AG04449 (cell line): ENCODE measurements around the gene TMEM214.

Source experiments
- CTCF ChIA-PET: fragments of 350-600 bp; formaldehyde crosslinking; extraction: SDS; loops from one replicate; lab custom pipeline; 2021; ENCODE audit warnings: antibody characterized with exemption; lab: Yijun Ruan, JAX
- POLR2A ChIA-PET: fragments of 400-600, 350-600 bp; formaldehyde crosslinking; extraction: SDS; loops from one replicate; lab custom pipeline; 2020; ENCODE audit warnings: antibody characterized with exemption, inconsistent platforms; lab: Yijun Ruan, JAX
- DNase-seq: peaks from one replicate; pipeline ENCODE4 v3.0.0-alpha.2; 2010; ENCODE audit warnings: low read depth, low spot score
- H3K4me3 ChIP-seq: 2 replicates; pipeline ENCODE4 v1.5.1; 2011; ENCODE audit warnings: low read depth, mild to moderate bottlenecking, control low read depth, low read length
- CTCF ChIP-seq: IDR thresholded peaks from one replicate; pipeline ENCODE4 v1.5.1; 2011; ENCODE audit warnings: mild to moderate bottlenecking, moderate library complexity, low read length, control low read depth, inconsistent platforms; ENCODE audit not compliant: insufficient read depth; ENCODE audit errors: missing control alignments

The TMEM214 gene

GRCh38 chr2:27079233-27080139 lies 46.7 kb downstream of the TMEM214 start:
- no peak for DNase-seq
- H3K4me3 ChIP-seq = peak overlapping the region; percentile 95
- TF ChIP-seq CTCF = no peak
- ChIA-PET CTCF (interaction anchor here (0.8 to 2.9 kb wide), 18 partner anchors 8 to 233 kb away, joined by 3 to 13 read pairs (median 4); partner anchors contain the start of genes AGBL5 and KHK), POLR2A (interaction anchor here (0.9 to 2.7 kb wide), 3 partner anchors 15 to 39 kb away, joined by 3 to 26 read pairs (median 8); partner anchors contain the start of gene AGBL5)

- ChIA-PET POLR2A (interaction anchor here (2.7 to 4.6 kb wide), 2 partner anchors 8 to 29 kb away, joined by 26 to 28 read pairs; partner anchors contain the start of genes AGBL5 and OST4), CTCF (interaction anchor here (1.0 to 2.9 kb wide), 11 partner anchors 11 to 201 kb away, joined by 3 to 13 read pairs (median 4); no protein-coding TSS in a partner anchor)
- no peak for TF ChIP-seq CTCF
- H3K4me3 ChIP-seq = peak overlapping the region; percentile 95
- DNase-seq = no peak
Measured at GRCh38 chr2:27080140-27080469, 47.3 kb downstream of the TMEM214 start.

- CTCF ChIA-PET = interaction anchor here (0.9 to 10.3 kb wide), 22 partner anchors 8 to 234 kb away, joined by 3 to 73 read pairs (median 4); partner anchors contain the start of gene OST4
- POLR2A ChIA-PET = interaction anchor here (0.9 to 4.6 kb wide), 5 partner anchors 9 to 30 kb away, joined by 3 to 28 read pairs (median 15); partner anchors contain the start of genes AGBL5 and OST4
- H3K4me3 ChIP-seq = peak overlapping the region; percentile 95
- DNase-seq = no peak
- TF ChIP-seq CTCF = no peak
Measured at GRCh38 chr2:27080603-27080936, 47.8 kb downstream of the TMEM214 start.

- H3K4me3 ChIP-seq = no peak overlapping the region
- CTCF ChIA-PET = interaction anchor here (0.7 to 10.3 kb wide), 11 partner anchors 9 to 236 kb away, joined by 3 to 73 read pairs (median 7); partner anchors contain the start of gene AGBL5
- TF ChIP-seq CTCF = no peak
Measured at GRCh38 chr2:27081984-27082772, 49.4 kb downstream of the TMEM214 start.

GRCh38 chr2:27082773-27083409 lies 50.1 kb downstream of the TMEM214 start:
- CTCF ChIA-PET = interaction anchor here (1.0 to 10.3 kb wide), 10 partner anchors 9 to 121 kb away, joined by 3 to 73 read pairs (median 10); partner anchors contain the start of gene AGBL5
- POLR2A ChIA-PET = interaction anchor here (1.0 to 4.6 kb wide), 3 partner anchors 10 to 32 kb away, joined by 3 to 28 read pairs (median 5); partner anchors contain the start of gene OST4
- DNase-seq = no peak
- H3K4me3 ChIP-seq = no peak overlapping the region
- no peak for TF ChIP-seq CTCF

More at GRCh38 chr2:27081984-27082772, 49.4 kb downstream of the TMEM214 start:
- POLR2A ChIA-PET = interaction anchor here (1.0 to 4.6 kb wide), 4 partner anchors 10 to 32 kb away, joined by 3 to 28 read pairs (median 10); partner anchors contain the start of genes AGBL5 and OST4
- no peak for DNase-seq
